CD4-positive, alpha-beta T cell treated with Interferon alpha-2 for 1 hour (primary cell): Measurements from ENCODE around the gene PRSS33.

Experiments
- DNase-seq, 2 donors: peaks; one replicate each; pipeline ENCODE4 v3.0.0-alpha.2; 2020 to 2022

Gene PRSS33

DNA sequence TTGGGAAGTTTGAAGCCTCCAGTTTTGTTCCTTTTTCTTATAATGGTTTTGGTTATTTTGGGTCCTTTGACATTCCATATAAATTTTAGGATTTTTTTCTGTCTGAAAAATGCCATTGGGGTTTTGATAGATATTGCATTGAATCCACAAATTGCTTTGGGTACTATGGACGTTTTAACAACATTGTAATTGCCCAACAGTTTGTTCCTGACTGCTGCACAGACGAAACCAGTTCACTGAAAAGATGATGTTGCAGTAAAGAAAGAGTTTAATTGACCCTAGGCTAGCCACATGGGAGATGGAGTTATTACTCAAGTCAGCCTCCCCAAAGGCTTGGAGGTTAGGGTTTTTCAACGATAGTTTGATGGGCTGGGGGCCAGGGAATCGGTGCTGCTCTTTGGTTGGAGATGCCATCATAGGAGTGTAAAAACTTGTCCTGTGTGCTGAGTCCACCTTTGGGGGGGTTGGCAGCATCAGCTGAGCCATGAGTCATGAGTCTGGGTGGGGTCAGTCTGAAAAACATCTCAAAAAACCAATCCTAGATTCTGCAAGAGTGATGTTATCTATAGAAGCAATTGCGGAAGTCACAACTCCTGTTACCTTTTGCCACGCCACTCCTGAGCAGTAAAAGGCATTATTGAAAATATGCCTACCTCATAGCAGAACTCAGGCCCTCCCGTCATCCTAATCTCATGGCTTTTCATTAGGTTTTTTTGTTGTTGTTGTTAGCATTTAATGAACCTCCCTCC, 8.2 kb upstream of the PRSS33 start:
- no peak for DNase-seq

DNA sequence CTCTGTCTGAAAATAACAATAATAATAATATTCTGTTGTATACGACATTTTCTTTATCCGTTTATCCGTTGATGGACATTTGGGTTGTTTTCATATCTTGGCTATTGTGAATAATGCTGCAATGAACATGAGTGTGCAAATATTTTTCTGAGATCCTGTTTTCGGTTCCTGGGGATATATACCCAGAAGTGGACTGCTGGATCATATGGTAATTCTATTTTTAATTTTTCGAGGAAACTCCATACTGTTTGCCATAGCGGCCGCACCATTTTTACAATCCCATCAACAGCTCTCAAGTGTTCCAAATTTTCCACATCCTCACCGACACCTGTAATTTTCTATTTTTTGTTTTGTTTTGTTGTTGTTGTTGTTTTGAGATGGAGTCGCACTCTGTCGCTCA, 5.6 kb upstream of the PRSS33 start:
- DNase-seq = no peak

DNA sequence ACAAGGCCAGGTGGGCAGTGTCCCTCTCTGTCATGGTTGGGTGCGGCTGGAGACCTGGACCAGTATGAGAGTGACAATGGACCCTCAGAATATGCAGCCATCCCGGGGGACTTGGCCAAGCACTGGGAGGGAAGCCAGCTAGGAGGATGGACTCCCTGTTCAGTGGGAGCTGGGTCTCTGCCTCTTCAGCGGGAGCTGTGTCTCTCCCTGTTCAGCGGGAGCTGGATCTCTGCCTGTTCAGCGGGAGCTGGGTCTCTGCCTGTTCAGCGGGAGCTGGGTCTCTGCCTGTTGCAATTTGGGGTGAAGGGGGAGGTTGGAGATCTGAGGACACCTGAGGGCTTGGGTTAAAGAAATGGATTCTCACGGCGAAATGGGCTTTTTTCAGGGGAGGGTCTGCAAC, 3.8 kb upstream of the PRSS33 start:
- DNase-seq = no peak

DNA sequence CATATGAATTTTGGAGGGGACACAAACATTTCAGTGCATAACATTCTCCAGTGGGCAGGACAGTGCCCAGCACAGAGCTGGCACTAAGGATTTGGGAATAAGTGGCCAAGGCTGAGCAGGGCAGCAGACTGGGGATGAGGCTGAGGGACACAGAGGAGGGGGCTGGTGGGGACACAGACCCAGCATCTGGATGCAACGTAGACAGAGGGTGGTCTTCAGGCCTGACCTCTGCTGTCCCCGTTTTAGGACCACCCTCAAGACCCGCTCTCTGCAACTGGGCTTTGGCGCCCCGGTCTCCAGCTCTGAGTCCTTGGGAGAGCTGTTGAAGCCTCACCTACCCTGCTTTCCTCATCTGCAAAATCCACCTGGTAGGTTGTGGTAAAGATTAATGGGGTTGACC, 3.3 kb upstream of the PRSS33 start:
- no peak for DNase-seq

DNA sequence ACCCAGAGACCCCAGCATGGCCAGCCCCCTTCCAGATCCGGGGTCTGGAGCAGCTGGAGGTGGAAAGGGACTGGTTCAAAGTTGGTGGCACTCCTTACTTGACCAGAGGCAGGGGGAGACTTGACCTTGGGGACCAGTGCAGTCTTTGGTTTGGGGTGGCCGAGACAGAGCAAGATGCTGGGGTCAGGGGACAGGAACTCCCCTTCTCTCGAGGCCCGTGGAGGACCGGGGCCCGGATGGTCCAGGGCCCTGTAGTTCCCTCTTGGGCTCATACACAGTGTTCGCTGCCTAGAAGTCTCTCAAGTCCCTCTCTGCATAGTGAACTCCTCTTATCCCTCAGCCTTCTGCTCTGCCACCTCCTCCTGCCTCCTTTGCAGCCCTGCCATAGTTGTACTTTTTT, 601 bp upstream of the PRSS33 start:
- DNase-seq = no peak

DNA sequence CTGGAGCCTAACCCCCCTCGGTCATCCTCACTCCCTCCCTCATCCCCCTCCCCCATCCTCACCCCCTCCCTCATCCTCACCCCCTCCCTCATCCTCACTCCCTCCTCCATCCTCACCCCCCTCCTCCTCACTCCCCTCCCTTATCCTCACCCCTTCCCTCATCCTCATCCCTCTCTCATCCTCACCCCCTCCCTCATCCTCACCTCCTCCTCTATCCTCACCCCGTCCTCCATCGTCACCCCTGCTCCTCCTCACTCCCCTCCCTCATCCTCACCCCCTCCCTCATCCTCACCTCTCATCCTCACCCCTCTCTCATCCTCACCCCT, 571 bp downstream of the PRSS33 start:
- no peak for DNase-seq

DNA sequence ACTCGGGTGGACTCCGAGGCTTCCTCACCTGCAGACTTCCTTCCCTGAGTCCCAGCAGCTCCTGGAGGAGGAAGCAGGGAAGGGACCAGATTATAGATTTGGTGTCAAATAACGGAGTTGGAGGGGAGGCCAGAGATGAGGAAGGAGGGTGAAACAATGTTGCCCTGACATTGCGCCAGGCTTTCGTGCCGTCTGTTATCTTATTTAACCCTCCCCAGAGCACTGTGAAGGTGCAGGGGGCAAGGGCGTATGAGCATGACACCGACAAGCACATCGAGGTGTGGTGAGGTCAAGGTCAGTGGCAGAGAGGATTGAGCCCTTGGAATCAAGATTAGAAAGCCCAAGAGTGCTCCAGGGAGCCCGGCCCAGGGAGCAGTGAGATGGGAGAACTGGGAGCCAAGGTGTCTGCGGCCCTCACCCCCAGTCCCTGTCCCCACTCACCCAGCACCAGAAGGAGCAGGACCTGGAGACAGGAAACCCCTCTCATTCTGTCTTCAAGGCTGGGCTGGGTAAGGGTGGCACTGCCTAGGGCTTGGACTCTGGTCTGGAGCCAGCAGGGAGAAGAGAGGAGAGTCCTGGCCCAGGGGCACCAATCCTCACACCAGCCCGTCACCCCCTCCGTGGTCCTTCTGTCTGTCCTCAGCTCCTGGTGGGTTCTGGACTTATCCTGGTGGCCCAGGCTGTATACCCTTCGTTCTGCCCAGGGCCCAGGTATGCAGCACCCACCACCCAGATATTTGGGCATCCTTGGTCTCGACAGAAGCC, 1.1 kb downstream of the PRSS33 start:
- no peak for DNase-seq

DNA sequence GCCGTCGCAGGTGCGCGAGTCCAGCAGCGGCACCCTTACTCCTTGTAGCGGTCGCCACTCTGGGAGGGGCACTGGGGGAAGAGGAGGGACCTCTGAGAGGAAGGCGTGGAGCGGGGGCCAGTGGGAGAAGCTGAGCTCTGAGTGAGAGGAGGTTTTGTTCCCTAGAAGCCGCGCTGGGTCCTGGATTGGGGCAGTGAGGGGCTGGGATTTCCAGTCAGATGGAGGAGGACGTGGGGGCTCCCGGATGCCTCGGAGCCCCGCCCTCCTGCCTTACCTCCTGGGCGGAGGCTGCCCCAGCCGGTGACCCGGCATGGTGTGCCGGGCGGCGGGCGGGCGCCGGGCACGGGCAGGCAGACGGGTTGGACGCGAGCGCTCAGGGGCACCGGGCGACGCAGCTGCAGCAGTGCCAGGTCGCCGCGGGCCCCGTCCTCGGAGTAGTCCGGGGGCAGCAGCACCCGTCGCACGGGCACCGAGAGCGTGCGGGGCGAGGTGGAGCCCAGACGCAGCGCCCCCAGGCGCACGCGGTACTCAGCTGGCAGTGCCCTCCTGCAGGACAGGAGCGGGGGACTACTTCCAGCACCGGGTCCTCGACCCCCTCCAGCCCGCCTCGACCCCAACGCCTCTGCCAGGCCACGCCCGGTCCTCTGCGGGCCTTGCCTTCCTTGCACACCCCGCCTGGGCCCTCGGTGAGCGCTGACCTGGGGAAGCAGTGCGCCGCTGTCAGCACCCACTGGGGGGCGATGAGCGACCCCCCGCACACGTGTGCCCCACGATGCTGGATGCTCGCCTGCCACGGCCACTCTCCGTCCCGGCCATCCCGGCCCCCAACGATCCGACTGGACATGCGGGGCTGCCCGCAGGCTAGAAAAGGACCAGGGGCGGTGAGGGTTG, 2.0 kb downstream of the PRSS33 start:
- DNase-seq = peak in 1 of 2 donors; percentile 39

DNA sequence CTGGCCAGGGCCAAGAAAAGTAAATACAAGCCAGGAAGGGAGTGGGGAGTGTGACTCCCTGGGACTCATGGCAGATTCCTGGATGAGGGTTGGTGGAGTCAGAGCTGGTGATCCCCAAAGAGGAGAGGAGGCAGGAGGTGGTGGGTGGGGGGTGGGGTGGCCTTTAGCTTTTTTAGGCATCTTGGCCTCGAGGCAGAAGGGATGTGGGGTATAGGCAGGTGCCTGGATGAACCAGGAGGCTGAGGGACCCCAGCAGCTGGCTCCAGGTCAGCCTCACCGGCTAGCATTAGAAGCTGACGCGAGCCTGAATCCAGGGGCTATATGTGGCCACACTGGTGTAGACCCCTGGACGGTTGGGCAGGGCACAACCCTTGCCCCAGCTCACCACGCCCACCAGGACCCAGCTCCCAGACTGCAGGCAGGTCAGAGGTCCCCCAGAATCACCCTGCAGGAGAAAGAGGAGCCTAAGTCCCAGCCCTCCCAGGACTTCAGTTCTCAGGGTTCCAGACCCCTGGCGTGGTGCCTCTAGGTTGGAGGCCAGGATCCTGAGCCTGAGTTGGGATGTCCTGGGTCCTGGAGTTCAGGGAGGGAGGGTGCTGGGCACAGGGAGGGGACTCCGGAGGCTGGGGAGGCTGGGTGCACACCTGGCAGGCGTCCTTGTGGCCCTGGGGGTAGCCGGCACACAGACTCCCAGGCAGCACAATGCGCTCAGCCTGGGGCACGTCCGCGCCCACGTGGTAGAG, 2.8 kb downstream of the PRSS33 start:
- DNase-seq = no peak

DNA sequence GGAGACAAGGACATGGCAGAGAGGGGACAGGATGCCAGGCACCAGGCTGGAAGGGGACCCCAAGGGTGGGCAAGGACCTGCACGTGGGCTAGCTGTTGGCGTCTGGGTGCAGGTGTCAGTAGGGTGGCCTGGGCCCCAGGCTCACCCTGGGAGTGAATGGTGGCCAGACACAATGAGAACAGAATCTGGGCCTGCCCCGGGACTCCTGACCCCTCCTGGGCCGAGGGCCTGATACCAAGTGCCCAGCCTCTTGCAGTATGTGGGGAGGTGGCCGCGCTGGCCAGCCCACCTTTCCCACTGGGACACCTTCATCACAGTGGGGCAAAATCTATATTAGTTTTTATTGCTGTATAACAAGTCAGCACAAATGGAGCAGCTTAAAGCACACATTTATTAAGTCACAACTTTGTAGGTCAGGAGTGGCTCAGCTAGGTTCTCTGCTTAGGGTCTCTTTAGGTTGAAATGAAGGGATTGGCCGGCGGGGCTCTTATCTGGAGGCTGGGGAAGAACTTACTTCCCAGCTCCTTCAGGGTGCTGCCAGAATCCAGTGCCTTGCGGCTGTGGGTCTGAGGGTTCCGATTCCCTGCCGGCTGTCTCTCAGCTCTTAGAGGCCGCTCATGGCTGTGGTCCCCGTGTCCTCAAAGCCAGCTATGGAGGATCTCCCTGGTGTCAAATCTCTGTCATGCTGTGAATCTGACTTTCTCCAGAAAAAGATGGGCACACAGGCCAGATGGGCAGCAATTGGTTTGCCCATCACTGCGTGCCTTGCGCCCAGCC, 3.6 kb downstream of the PRSS33 start:
- no peak for DNase-seq

DNA sequence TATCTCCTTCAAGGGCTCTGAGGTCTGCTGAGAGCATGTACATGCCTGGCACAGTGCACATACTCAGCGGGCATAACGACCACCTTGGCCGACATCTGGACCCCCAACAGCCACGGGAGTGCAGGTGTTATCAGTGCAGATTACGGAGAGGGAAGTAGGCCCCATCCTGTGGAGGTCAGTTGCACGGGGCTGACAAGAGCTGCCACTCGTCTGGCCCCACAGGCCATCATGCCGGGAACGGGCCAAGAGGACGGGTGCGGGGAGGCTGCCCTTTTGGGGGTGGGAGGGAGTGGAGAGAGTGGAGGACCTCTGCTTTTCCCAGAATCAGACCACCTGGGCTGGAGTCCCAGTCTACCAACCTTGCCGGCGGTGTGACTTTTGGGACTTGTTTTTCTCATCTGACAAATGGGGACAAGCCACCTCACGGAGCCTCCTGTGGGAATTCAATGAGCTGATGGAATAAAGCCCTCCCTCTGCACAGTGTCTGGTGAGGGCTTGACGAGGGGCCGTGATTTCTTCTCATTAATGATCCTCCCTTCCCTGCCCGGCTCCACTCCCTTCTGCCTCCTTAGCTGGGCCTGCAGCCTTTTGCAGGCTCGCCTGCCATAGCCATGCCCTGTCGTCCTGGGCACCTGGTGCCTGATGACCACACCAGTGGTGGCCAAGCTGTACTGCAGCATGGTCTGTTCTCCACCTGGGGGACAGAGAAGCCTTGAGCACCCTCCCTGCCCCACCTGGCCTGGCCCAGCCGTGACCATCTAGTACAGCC, 4.6 kb downstream of the PRSS33 start:
- DNase-seq = no peak

DNA sequence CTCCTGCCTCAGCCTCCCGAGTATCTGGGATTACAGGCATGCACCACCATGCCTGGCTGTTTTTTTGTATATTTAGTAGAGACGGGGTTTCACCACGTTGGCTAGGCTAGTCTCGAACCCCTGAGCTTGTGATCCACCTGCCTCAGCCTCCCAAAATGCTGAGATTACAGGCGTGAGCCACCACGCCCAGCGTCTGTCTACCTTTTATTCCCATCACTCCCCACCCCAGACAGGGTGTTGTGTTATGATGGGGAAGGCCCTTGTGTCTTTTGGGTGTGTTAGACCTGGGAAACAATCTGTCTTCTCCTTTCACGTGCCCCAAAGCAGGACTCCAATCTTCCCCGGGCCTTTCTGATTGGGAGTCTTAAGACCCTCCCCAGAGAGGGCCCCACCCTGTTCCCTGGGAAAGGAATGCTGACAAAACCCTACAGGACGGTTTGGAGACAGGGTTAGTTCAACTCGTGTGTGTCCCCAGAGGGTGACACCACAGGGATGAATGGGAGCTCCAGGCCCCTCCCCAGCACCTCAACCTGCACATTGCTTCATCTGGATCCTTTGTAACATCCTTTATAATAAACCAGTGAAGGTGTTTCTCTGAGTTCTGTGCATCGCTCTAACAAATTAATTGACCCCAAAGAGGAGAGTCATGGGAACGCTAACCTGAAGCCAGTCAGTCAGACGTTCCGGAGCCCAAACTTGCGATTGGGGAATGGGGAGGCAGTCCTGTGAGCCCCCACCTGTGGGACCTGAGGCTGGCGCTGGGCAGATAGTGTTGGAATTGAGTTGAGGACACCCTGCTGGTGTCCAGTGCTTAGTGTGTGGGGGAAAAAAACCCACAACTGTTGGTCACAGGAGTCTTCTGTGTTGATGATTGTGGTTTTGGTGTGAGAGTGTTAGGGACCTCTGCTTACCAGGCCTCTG, 7.1 kb downstream of the PRSS33 start:
- no peak for DNase-seq

DNA sequence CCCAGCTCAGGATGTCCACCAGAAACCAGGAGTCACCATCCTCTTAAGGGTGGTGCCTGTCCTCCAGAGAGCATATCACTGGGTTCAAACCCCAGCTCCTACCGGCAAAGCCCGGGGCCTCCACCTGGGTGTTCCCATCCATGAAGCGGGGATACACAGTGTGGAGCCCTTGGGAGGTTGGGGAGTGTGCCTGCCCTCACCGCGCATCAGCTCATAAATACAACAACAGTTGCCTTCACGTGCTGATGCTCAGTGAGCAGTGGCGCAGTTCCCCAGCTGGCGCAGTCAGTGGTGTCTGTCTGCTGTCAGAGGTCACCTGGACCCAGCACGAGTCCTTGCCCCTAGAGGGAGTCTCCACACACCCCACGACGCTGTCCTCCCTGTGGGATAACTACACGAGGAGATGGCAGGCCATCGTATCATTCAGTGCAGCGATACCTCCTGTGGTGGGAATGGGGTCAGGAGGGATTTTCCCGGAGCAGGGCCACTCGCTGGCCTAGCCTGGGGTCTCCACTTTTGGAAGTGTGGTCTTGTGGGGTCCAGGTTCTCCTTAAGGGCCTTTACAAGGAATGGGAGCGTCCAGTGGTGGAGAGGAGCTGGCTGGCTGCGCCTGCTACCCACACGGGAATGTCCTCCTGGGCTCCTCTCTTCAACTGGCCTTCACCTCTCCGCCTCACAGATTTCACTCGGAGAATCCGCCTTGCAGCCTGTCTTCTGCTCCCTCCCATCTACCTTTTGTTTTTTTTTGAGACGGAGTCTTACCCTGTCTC, 8.0 kb downstream of the PRSS33 start:
- DNase-seq = no peak

DNA sequence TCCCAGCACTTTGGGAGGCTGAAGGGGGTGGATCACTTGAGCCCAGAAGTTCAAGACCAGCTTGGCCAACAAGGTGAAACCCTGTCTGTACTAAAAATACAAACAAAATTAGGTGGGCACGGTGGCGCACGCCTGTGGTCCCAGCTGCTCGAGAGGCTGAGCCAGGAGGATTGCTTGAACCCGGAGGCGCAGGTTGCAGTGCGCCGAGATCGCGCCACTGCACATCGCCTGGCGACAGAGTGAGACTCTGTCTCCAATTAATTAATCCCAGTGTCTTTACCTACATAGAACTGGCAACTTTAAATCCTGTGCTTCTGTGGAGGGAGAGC, 8.8 kb downstream of the PRSS33 start:
- no peak for DNase-seq

DNA sequence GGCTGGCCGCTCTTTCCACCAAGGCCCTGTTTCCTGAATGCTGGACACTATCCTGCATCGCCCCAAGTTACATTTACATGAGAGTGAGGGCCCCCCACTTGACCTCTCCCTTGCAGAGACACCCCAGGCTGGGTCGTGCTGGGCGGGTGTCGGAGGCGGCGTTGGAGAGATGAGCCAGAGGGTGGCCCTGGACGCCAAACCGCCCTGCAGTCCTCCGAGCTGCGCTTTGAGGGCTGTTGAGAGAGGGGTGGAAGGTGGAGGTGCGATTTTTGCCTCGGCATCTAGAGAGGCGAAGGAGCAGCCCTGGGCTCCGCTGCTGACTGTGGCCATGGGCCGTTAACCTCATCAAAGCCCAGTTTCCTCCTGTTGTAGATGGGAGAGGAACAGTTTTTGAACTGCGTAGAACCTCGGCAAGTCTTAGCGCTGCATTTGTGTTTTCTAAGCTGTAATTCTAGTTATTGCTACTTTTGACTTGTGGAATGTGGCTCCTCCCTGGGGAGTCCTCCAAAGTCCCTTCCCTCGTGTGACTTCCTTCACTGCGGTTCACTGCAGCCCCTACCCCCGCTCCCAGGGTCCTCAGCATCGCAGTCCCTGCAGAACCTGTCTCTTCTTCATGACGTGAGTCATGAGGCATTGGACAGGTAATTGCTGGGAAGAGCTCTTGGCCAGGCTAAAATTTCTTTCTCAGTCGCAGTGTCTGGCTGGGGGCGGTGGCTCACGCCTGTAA, 9.3 kb downstream of the PRSS33 start:
- DNase-seq = peak; percentile 31 to 55

DNA sequence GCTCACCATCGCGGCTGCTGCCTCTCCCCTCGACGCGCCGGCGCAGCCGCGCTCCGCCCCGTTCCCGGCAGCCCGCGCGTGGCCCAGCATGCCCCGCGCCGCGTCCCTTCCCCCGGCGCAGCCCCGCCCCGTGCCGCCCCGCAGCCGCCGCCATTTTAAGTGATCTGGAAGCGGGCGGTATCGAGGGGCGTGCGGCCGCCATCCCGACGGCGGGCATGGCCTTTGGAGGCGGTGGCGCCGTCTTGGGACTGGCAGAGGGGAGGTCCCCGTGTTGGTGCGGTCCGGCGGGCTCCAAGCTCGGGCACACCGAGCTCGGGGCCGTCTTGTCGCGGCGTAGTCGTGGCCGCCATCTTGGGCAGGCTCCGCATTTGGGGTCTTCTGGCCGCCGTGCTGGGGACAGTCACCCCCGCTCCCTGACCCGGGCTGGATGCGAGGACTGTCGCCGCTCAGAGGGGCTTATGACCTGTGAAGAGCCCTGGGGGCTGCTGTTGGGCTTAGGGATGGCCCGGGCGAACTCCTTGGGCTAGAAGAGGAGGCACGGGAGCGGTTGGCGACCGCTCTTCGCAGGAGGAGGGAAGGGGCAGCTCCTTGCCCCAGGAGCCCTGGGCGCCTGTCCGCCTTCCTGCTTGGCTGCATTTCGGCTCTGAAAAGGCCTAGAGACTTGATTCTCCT, 10.0 kb downstream of the PRSS33 start, which contains the start of gene ELOB:
Gene ELOB (minus strand): TSS at position 50 of the 672 bp plus-strand sequence. CDS start 41 bp downstream, at position 9.
- peak; percentile 87 to 92 for DNase-seq

DNA sequence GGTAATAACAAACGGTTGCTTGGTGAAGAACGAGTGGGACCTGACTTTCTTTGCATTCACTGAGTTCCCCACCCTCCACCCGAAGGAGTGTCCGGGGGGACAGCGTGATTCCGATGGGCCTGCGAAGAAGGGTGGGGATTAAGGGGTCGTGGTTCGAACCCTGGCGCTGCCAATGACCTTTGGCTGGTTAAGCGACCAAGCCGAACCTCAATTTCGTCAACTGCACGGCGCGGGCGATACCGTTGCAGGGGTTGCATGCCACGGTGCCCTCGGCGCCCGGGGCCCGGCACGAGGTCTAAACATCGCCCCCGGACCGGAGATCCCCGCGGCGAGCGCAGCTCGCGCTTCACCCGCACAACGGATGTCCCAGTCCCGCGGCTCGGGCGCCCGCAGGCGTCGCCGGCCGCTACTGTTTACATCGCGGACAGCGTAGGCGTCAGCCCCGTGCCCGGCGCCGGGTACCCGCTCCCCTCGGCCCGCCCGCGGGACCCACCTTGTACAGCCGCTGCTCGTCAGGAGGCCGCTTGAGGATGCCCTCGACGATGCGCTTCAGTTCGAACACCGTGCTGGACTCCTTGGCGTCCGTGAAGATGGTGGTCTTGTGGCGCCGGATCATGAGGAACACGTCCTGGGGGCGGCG, 10.7 kb downstream of the PRSS33 start:
- DNase-seq = no peak
